DND-41 (cell line): Measurements from ENCODE around the gene PEX11A.

Experiments
- EZH2 ChIP-seq: IDR thresholded peaks from 3 replicates; pipeline ENCODE4 v1.6.1; 2012; ENCODE audit warnings: borderline replicate concordance, low read depth, mild to moderate bottlenecking, moderate library complexity, low read length, inconsistent platforms; ENCODE audit not compliant: severe bottlenecking
- TF ChIP-seq, protein P1 (sequence below): IDR thresholded peaks from 2 replicates; pipeline ENCODE4 v1.5.1; 2012; ENCODE audit warnings: borderline replicate concordance, low read length, moderate library complexity, mild to moderate bottlenecking; ENCODE audit not compliant: poor library complexity, severe bottlenecking; ENCODE audit errors: extremely low read depth

DNA sequence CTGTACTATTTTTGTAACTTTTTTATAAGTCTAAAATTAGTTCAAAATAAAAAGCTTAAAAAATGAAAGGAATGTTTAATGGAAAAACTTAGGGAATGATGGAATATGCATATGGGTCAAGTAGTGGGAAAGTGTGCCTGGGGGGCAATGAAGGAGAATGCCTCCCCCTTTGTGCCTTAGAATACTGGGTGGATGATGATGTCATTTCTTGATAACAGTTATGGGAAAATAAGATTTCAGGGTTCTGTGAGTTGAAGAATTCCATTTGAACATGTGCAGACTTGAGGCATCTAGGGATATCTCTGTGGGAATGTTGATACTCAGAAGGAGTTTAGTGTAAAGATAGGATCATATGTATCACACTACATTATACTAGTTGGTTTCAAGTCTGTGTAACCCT lies 13.9 kb upstream of the PEX11A start:
- TF ChIP-seq, protein P1, sequence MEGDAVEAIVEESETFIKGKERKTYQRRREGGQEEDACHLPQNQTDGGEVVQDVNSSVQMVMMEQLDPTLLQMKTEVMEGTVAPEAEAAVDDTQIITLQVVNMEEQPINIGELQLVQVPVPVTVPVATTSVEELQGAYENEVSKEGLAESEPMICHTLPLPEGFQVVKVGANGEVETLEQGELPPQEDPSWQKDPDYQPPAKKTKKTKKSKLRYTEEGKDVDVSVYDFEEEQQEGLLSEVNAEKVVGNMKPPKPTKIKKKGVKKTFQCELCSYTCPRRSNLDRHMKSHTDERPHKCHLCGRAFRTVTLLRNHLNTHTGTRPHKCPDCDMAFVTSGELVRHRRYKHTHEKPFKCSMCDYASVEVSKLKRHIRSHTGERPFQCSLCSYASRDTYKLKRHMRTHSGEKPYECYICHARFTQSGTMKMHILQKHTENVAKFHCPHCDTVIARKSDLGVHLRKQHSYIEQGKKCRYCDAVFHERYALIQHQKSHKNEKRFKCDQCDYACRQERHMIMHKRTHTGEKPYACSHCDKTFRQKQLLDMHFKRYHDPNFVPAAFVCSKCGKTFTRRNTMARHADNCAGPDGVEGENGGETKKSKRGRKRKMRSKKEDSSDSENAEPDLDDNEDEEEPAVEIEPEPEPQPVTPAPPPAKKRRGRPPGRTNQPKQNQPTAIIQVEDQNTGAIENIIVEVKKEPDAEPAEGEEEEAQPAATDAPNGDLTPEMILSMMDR = no peak
- TF ChIP-seq EZH2 = no peak
